NCI-H748 (cell line): ENCODE measurements around the gene DMRTA1.
"Not testable (repeated sequence)": the region's sequence is repeated elsewhere in the genome, so short reads cannot be mapped to it uniquely, and the experiment has no call there.

Experiments used
- DNase-seq: peaks from one replicate; lab custom pipeline; 2025; ENCODE audit not compliant: unreplicated experiment; lab: John Stamatoyannopoulos, UW

The DMRTA1 gene

DNA sequence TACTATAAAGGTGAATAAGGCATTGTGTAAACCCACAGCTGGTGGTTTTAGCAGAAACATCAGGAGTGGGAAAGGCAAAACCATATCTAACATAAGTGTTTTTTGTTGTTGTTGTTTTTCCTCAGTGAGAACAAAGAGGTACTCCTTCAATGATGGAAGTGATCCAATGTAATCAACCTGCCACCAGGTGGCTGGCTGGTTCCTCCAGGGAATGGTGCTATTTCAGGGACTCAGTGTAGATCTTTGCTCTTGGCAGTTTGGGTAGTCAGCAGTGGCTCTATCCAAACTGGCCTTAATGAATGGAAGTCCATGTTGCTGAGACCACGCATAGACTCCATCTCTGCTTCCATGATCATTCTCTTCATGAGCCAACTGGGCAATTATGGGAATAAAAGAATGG, 10.8 kb downstream of the DMRTA1 start:
- peak; percentile 27 for DNase-seq

GRCh38 chr9:22463205-22463604, 16.6 kb downstream of the DMRTA1 start:
- no peak for DNase-seq

- DNase-seq, result peak; percentile 76
These were observed 23.4 kb downstream of the DMRTA1 start for GRCh38 chr9:22469928-22470544.

DNA sequence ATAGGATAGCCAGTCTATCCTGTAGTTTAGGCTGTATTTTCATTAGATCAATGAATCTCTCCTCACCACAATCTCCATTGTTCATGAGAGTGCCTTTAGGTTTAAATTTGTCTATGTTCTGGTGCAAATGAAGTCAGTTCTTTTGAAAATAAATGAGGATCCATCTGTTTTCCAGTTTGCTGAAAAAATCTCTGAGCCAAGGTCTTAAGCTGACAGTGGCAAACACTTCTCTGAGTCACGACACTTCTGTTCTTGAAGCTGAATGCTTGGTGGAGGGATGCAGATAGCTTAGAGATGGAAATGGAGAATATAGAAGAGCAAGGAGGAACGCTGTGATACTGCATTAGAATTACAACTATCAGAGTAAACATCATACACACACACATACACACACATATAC, 34.9 kb downstream of the DMRTA1 start:
- no peak for DNase-seq

DNA sequence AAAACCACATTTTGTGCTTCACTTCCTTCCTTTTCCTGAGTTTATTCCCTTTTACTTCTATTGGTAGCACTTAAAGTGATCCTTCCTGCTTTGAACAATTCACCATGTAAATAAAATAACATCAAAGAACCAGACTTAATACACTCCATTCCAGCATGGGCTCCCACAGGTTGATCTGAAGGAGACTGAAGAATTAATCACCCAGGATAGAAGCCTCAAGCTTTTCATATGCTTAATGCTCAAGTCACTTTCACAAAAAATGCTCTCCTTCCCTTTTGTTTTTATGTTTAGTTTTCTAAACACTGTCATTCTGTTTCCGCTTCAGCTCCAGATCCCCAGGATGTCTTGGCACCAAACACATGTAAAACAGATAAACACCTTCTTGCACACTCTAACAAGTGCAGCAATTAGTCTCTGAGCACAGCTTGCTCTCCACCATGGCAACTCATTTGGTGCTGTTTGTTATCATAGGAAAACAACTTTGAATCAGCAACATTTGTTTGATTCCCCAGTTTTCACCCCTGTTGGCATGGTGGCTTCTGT, 37.0 kb downstream of the DMRTA1 start:
- DNase-seq, result peak; percentile 18

- DNase-seq, result not testable (repeated sequence)
These were observed 49.6 kb downstream of the DMRTA1 start for GRCh38 chr9:22496197-22496596.
